Measurements from ENCODE around the gene PPP3R1. TPM values are rescaled to one million over a fixed set of nuclear protein-coding genes. Genes with fewer than 3 reads are reported as not detected.

Gene PPP3R1
- total RNA-seq, 1 experiment from 2014 or later, result 70.9 TPM

GRCh38 chr2:68287580-68288441, 35.5 kb upstream of the PPP3R1 start:
- Histone ChIP-seq H3K36me3 (ENCODE audit: control insufficient read depth, insufficient read depth, low read length) (no peaks in the 10 kb centered on the region), H3K4me1 (no peaks in the 10 kb centered on the region), H3K9me3 (no peaks in the 10 kb centered on the region), H3K4me3 (ENCODE audit: low read depth, low read length) (no peak overlapping the region), H3K27me3 (replicated peaks; ENCODE audit: control insufficient read depth, insufficient read depth, low read length) (no peaks in the 10 kb centered on the region; the same call in 1 of the 2 replicates)
- H3K36me3 Mint-ChIP-seq (ENCODE audit: insufficient read depth, unreplicated experiment), result no peaks in the 10 kb centered on the region
- ChIA-PET POLR2A (no interaction called here), CTCF (interaction anchor here (0.6 kb wide), 1 partner anchor 18 kb away, joined by 3 read pairs; no protein-coding TSS in a partner anchor)
- intact Hi-C loops (cut with micrococcal nuclease; ENCODE audit: unreplicated experiment), result no loop called here
- DNase-seq, result no peak
- H3K4me3 Mint-ChIP-seq (ENCODE audit: unreplicated experiment), result no peak overlapping the region
- TF ChIP-seq CTCF (IDR thresholded peaks at IDR 0.05; ENCODE audit: insufficient read depth in 1 of 2, low read depth in 1 of 2, low read length in 1 of 2, severe bottlenecking in 1 of 2, unreplicated experiment in 1 of 2), result no peak
- peaks cover 20% of the 10 kb centered on the region for H3K27me3 Mint-ChIP-seq (ENCODE audit: insufficient read depth, unreplicated experiment)
- H3K27ac Mint-ChIP-seq (ENCODE audit: unreplicated experiment), result no peak overlapping the region
- H3K4me1 Mint-ChIP-seq (ENCODE audit: low read depth, unreplicated experiment), result no peaks in the 10 kb centered on the region
- no TSS peak for BruUV-seq (replicated peaks)
- no peaks in the 10 kb centered on the region for H3K9me3 Mint-ChIP-seq (ENCODE audit: unreplicated experiment)

DNA sequence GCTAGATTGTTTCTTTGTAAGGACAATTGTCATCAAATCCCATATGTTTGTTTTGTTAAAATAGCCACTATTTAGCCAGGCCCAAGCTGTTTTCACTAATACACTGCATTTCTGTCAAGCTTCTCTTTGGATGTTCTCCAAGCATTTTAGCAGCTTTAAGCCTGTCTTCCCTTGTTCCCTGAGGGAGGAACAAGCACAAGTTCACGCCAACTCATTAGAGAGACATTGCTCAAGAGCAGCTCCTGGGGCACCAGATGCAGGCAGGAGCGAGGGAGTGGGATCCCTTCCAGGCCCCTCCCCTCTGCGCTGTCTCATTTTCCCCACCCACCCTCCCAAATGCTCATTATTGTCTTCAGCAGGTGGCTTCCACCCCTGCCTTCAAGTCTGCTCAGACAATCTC, 32.6 kb upstream of the PPP3R1 start:
- Histone ChIP-seq H3K4me3 (ENCODE audit: low read depth, low read length) (no peak overlapping the region), H3K9me3 (no peaks in the 10 kb centered on the region), H3K4me1 (no peaks in the 10 kb centered on the region), H3K36me3 (ENCODE audit: control insufficient read depth, insufficient read depth, low read length) (no peaks in the 10 kb centered on the region), H3K27me3 (replicated peaks; ENCODE audit: control insufficient read depth, insufficient read depth, low read length) (no peaks in the 10 kb centered on the region; the same call in 1 of the 2 replicates)
- H3K9me3 Mint-ChIP-seq (ENCODE audit: unreplicated experiment), result no peaks in the 10 kb centered on the region
- intact Hi-C loops (cut with micrococcal nuclease; ENCODE audit: unreplicated experiment), result no loop called here
- no peak overlapping the region for H3K4me3 Mint-ChIP-seq (ENCODE audit: unreplicated experiment)
- CTCF ChIA-PET, result interaction anchor here (1.5 kb wide), 1 partner anchor 163 kb away, joined by 4 read pairs; no protein-coding TSS in a partner anchor
- peaks cover 17% of the 10 kb centered on the region for H3K27me3 Mint-ChIP-seq (ENCODE audit: insufficient read depth, unreplicated experiment)
- no peaks in the 10 kb centered on the region for H3K36me3 Mint-ChIP-seq (ENCODE audit: insufficient read depth, unreplicated experiment)
- H3K27ac Mint-ChIP-seq (ENCODE audit: unreplicated experiment), result no peak overlapping the region
- H3K4me1 Mint-ChIP-seq (ENCODE audit: low read depth, unreplicated experiment), result no peaks in the 10 kb centered on the region
- POLR2A ChIA-PET, result no interaction called here
- TF ChIP-seq CTCF (IDR thresholded peaks at IDR 0.05; ENCODE audit: insufficient read depth in 1 of 2, low read depth in 1 of 2, low read length in 1 of 2, severe bottlenecking in 1 of 2, unreplicated experiment in 1 of 2), result no peak
- no TSS peak for BruUV-seq (replicated peaks)
- no peak for DNase-seq

GRCh38 chr2:68283419-68283812, 31.1 kb upstream of the PPP3R1 start:
- intact Hi-C loops (cut with micrococcal nuclease; ENCODE audit: unreplicated experiment), result no loop called here
- no peaks in the 10 kb centered on the region for H3K4me1 ChIP-seq
- no peaks in the 10 kb centered on the region; the same call in 1 of the 2 replicates for H3K27me3 ChIP-seq (replicated peaks; ENCODE audit: control insufficient read depth, insufficient read depth, low read length)
- H3K36me3 Mint-ChIP-seq (ENCODE audit: insufficient read depth, unreplicated experiment), result no peaks in the 10 kb centered on the region
- ChIA-PET CTCF (interaction anchor here (1.0 to 1.6 kb wide), 9 partner anchors 9 to 161 kb away, joined by 3 to 11 read pairs (median 3); no protein-coding TSS in a partner anchor), POLR2A (no interaction called here)
- no peaks in the 10 kb centered on the region for H3K9me3 ChIP-seq
- no peak for TF ChIP-seq CTCF (IDR thresholded peaks at IDR 0.05; ENCODE audit: insufficient read depth in 1 of 2, low read depth in 1 of 2, low read length in 1 of 2, severe bottlenecking in 1 of 2, unreplicated experiment in 1 of 2)
- no TSS peak for BruUV-seq (replicated peaks)
- H3K4me3 Mint-ChIP-seq (ENCODE audit: unreplicated experiment), result no peak overlapping the region
- DNase-seq, result no peak
- H3K9me3 Mint-ChIP-seq (ENCODE audit: unreplicated experiment), result no peaks in the 10 kb centered on the region
- H3K4me3 ChIP-seq (ENCODE audit: low read depth, low read length), result no peak overlapping the region
- H3K27ac Mint-ChIP-seq (ENCODE audit: unreplicated experiment), result no peak overlapping the region
- H3K27me3 Mint-ChIP-seq (ENCODE audit: insufficient read depth, unreplicated experiment), result peaks cover 14% of the 10 kb centered on the region
- no peaks in the 10 kb centered on the region for H3K4me1 Mint-ChIP-seq (ENCODE audit: low read depth, unreplicated experiment)
- no peaks in the 10 kb centered on the region for H3K36me3 ChIP-seq (ENCODE audit: control insufficient read depth, insufficient read depth, low read length)
